K562 (cell line): ENCODE results near the gene TRAF3IP1. TPM values are rescaled to one million over a fixed set of nuclear protein-coding genes. Genes with fewer than 3 reads are reported as not detected.

Experiments
- BCLAF1 ChIP-seq, 2 experiments: fragments of 450-650 bp in 1 of 2; IDR thresholded peaks; 2 replicates each; pipeline ENCODE4 v1.6.1; 2011 to 2017; ENCODE audit warnings: low read depth in 2 of 2, antibody characterized with exemption in 1 of 2, borderline replicate concordance in 1 of 2, low read length in 1 of 2, mild to moderate bottlenecking in 1 of 2, mixed read lengths in 1 of 2; ENCODE audit not compliant: control insufficient read depth in 1 of 2
- E2F6 ChIP-seq, 2 experiments: IDR thresholded peaks; 2 replicates each; pipeline ENCODE4 v1.6.1; 2011; ENCODE audit warnings: borderline replicate concordance in 1 of 2, control low read depth in 1 of 2, low read depth in 1 of 2, low read length in 1 of 2, mild to moderate bottlenecking in 1 of 2, mixed read lengths in 1 of 2, moderate library complexity in 1 of 2; ENCODE audit not compliant: insufficient read depth in 1 of 2, insufficient read length in 1 of 2, poor library complexity in 1 of 2, severe bottlenecking in 1 of 2; ENCODE audit errors: extremely low read depth in 1 of 2
- HES1 ChIP-seq: fragments of 450-650 bp; IDR thresholded peaks from 2 replicates; pipeline ENCODE4 v1.6.1; 2016; ENCODE audit warnings: low read depth, mild to moderate bottlenecking, moderate library complexity
- POLR2A ChIP-seq: fragments of 450-650 bp; conservative IDR thresholded peaks from 2 replicates; pipeline ENCODE4 v1.6.1; 2016
- POLR3G ChIP-seq: IDR thresholded peaks from 2 replicates; pipeline ENCODE4 v1.6.1; 2011; ENCODE audit not compliant: insufficient read length, insufficient replicate concordance; ENCODE audit errors: extremely low read depth
- POU5F1 ChIP-seq: fragments of 150-350 bp; IDR thresholded peaks from 2 replicates; pipeline ENCODE4 v1.6.1; 2014; ENCODE audit warnings: borderline replicate concordance, low read length, low read depth, mild to moderate bottlenecking; ENCODE audit not compliant: partially characterized antibody
- SP2 ChIP-seq: IDR thresholded peaks from 2 replicates; pipeline ENCODE4 v1.6.1; 2011; ENCODE audit warnings: mild to moderate bottlenecking, low read depth, low read length, moderate library complexity; ENCODE audit not compliant: poor library complexity, severe bottlenecking; ENCODE audit errors: extremely low read depth
- STAT5B ChIP-seq: fragments of 250-450 bp; sonication (Bioruptor Pico); IDR thresholded peaks from 2 replicates; pipeline ENCODE4 v1.8.0; 2021; ENCODE audit warnings: mild to moderate bottlenecking, inconsistent platforms
- TRIM24 ChIP-seq, 2 experiments: fragments of 450-650 bp; IDR thresholded peaks; 2 replicates each; pipeline ENCODE4 v1.6.1; 2016
- U2AF1 ChIP-seq: fragments of 200-400 bp; formaldehyde crosslinking; optimal IDR thresholded peaks from 2 replicates; pipeline ENCODE3; 2017; ENCODE audit warnings: mild to moderate bottlenecking, low read depth, low read length, moderate library complexity
- ZBTB2 ChIP-seq: fragments of 450-650 bp; IDR thresholded peaks from 2 replicates; pipeline ENCODE4 v1.6.1; 2016; ENCODE audit warnings: antibody characterized with exemption
- ZBTB49 ChIP-seq: sonication (generic); formaldehyde crosslinking; IDR thresholded peaks from 2 replicates; pipeline ENCODE4 v1.8.0; 2022; ENCODE audit warnings: missing genetic modification reagents, mild to moderate bottlenecking, borderline replicate concordance
- ZFP91 ChIP-seq: sonication (generic); formaldehyde crosslinking; IDR thresholded peaks from 2 replicates; pipeline ENCODE4 v1.8.0; 2022; ENCODE audit warnings: mild to moderate bottlenecking, missing genetic modification reagents
- ZNF780A ChIP-seq: fragments of 250-450 bp; sonication (Bioruptor Pico); IDR thresholded peaks from 2 replicates; pipeline ENCODE4 v1.5.0; 2021; ENCODE audit warnings: mild to moderate bottlenecking
- polyA plus RNA-seq, 8 experiments: library from polyadenylated mRNA; depleted of rRNA in 4 of 8; stranded (reverse) in 5 of 8; unstranded in 3 of 8; fragments of >200 nt; fragmentation: Nextera tagmentation in 2 of 8; fragmentation: Illumina TruSeq in 1 of 8; extraction: Ambion mirVana in 2 of 8; extraction: Trizol in 1 of 8; gene quantifications; 2 replicates each; pipeline versions ENCODE4 v1.2.1 to v1.2.3, GENCODE V29; 2011 to 2014; ENCODE audit warnings: inconsistent platforms in 1 of 8, missing spikeins in 1 of 8
- total RNA-seq, 7 experiments: library from RNA; depleted of rRNA in 6 of 7; stranded (reverse); fragments of >200 nt in 6 of 7; fragmentation: Illumina TruSeq in 2 of 7; extraction: Trizol in 2 of 7; gene quantifications; 2 replicates each; pipeline versions ENCODE4 v1.2.1 to v1.2.3, GENCODE V29; 2011 to 2021; ENCODE audit warnings: low replicate concordance in 1 of 7

Gene TRAF3IP1
- total and polyA plus RNA-seq, 9 of the 15 experiments (the other 6 are each of a cell fraction or from before 2014, with no cell fraction given) = 1.3 to 7.4 (median 3.4) TPM

- TF ChIP-seq BCLAF1 (IDR thresholded peaks at IDR 0.05; ENCODE audit: borderline replicate concordance in 1 of 2, control insufficient read depth in 1 of 2, low read depth in 2 of 2, low read length in 1 of 2) (no peak), ZBTB2 (no peak), HES1 (no peak), SP2 (peak; percentile 63), ZBTB49 (CRISPR knock-in tag) (no peak), ZFP91 (CRISPR knock-in tag) (no peak), E2F6 (IDR thresholded peaks at IDR 0.05; ENCODE audit: borderline replicate concordance in 1 of 2, extremely low read depth in 1 of 2, insufficient read depth in 1 of 2, insufficient read length in 1 of 2, low read depth in 1 of 2, low read length in 1 of 2, poor library complexity in 1 of 2, severe bottlenecking in 1 of 2) (peak; percentile 65 to 78), POLR2A (peak; percentile 74), STAT5B (CRISPR knock-in tag) (no peak), POU5F1 (no peak), U2AF1 (peak; percentile 35), TRIM24 (IDR thresholded peaks at IDR 0.05) (no peak), ZNF780A (no peak), POLR3G (no peak)
Observed at GRCh38 chr2:238288650-238289573, 31.4 kb upstream of the TRAF3IP1 start (continued).
